ENCODE results near the gene CFAP20DC. TPM values are rescaled to one million over a fixed set of nuclear protein-coding genes. Genes with fewer than 3 reads are reported as not detected.

The CFAP20DC gene
- total and polyA plus RNA-seq, 8 donors = 1.2 to 7.7 (median 5.4) TPM

DNA sequence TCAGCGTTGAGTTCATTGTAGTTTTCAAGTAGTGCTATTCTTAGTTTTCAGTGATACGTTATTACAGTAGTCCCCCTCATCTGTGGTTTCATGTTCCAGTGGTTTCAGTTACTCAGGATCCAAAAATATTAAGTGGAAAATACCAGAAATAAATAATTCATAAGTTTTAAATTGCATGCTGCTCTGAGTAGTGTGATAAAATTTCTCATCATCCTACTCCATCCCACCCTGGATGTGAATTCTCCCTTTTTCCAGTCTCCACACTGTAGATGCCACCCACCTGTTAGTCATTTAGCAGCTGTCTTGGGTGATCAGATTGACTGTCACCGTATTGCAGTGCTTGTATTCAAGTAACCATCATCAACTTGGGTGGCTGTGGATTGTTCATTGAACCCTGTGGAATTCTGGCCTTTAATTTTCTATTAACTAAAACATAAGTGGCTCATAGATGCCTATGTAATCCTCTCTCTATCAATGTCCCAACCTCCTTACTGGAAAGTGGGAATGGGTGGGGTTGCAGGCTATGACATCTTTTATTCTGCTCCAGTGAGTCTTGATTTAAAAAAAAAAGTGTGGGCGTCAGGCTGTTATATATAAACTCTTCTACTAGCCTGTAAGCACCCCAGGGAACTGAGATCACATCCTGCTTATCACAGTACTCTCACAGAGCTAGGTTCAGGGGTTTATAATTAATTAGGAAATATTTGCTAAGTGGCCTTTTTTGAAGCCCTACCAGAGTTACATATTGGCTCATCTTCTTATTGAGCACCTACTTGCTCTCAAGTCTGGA lies 97.5 kb downstream of the CFAP20DC start:
- Histone ChIP-seq H3K9me3 (no peaks in the 10 kb centered on the region), H3K36me3 (no peaks in the 10 kb centered on the region), H3K4me1 (no peaks in the 10 kb centered on the region), H3K4me3 (no peak overlapping the region), H3K27me3 (no peaks in the 10 kb centered on the region), H3K27ac (no peak overlapping the region)
- ATAC-seq = no peak
- intact Hi-C loops (cut with DNase I) = no loop called here
- TF ChIP-seq, protein P1, sequence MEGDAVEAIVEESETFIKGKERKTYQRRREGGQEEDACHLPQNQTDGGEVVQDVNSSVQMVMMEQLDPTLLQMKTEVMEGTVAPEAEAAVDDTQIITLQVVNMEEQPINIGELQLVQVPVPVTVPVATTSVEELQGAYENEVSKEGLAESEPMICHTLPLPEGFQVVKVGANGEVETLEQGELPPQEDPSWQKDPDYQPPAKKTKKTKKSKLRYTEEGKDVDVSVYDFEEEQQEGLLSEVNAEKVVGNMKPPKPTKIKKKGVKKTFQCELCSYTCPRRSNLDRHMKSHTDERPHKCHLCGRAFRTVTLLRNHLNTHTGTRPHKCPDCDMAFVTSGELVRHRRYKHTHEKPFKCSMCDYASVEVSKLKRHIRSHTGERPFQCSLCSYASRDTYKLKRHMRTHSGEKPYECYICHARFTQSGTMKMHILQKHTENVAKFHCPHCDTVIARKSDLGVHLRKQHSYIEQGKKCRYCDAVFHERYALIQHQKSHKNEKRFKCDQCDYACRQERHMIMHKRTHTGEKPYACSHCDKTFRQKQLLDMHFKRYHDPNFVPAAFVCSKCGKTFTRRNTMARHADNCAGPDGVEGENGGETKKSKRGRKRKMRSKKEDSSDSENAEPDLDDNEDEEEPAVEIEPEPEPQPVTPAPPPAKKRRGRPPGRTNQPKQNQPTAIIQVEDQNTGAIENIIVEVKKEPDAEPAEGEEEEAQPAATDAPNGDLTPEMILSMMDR (IDR thresholded peaks at IDR 0.05) = no peak
- DNase-seq = no peak

DNA sequence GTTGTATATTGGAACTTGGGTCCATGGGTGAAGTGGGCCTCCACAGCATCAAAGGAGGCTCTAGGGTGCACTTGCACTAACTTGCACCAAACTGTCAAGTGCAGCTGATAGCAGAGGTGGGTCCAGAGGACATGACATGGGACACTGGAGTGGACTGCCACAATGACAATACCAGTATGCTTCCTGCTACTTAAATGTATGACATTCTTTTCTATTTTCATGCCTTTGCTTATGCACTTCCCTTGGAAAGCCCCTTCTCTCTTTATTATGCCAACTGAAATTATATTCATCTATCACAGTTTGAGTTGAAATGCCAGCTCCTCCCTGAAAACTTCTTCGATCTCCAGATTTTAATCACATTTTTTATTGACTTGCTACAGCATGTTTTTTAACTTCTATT lies 101.8 kb downstream of the CFAP20DC start:
- H3K27me3 ChIP-seq = no peaks in the 10 kb centered on the region
- H3K4me1 ChIP-seq = no peaks in the 10 kb centered on the region
- intact Hi-C loops (cut with DNase I) = no loop called here
- TF ChIP-seq, protein P1 (IDR thresholded peaks at IDR 0.05) = no peak
- no peak overlapping the region for H3K4me3 ChIP-seq
- ATAC-seq (no peak), DNase-seq (no peak)
- no peak overlapping the region for H3K27ac ChIP-seq
- H3K36me3 ChIP-seq = no peaks in the 10 kb centered on the region
- H3K9me3 ChIP-seq = peaks cover 0 to 2% of the 10 kb centered on the region in 2 donors

DNA sequence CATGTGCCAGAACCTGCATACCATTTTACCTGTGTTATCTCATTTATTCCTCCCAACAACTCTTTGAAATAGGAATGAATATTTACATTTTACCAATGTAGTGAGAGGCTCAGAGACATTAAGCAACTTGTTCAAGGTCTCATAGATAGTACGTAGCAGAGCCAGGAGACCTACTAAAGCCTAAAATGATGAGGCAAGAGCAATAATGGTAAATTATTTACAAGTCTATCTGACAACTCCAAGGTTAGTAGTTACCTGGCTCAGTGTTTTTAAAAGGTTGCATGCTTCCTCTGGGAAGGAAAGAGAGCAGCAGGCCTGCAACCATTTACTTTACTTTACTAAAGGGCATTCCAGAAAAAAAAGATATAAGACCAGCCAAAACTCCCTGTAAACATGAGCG lies 103.0 kb downstream of the CFAP20DC start:
- Histone ChIP-seq H3K9me3 (peaks cover 0 to 4% of the 10 kb centered on the region in 2 donors), H3K36me3 (no peaks in the 10 kb centered on the region), H3K27me3 (no peaks in the 10 kb centered on the region), H3K27ac (no peak overlapping the region), H3K4me1 (no peaks in the 10 kb centered on the region), H3K4me3 (no peak overlapping the region)
- intact Hi-C loops (cut with DNase I) = no loop called here
- DNase-seq = no peak
- ATAC-seq = no peak
- TF ChIP-seq, protein P1 (IDR thresholded peaks at IDR 0.05) = no peak

DNA sequence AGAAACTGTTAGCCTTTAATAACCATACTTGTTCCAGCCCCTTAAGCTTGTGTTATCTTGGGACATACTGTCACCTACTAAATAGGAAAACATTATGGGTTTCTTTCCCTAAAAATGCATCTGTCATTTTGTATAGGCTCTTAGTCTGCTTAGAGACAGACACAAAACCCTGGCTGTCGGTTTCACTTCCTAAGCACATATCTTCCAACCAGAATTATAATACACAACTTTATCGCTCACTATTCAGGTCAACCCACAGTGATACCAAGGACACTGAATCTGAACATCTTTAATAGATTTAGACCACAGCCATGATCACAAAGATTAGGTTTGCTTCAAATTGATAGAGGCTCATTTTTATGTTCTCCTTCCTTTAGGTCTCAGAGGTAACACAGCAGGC lies 111.8 kb downstream of the CFAP20DC start:
- Histone ChIP-seq H3K36me3 (no peaks in the 10 kb centered on the region), H3K4me1 (no peaks in the 10 kb centered on the region), H3K4me3 (no peak overlapping the region), H3K9me3 (peaks cover 0 to 3% of the 10 kb centered on the region in 2 donors), H3K27ac (no peak overlapping the region), H3K27me3 (no peaks in the 10 kb centered on the region)
- ATAC-seq (no peak), DNase-seq (no peak)
- intact Hi-C loops (cut with DNase I) = no loop called here
- TF ChIP-seq, protein P1 (IDR thresholded peaks at IDR 0.05) = no peak

DNA sequence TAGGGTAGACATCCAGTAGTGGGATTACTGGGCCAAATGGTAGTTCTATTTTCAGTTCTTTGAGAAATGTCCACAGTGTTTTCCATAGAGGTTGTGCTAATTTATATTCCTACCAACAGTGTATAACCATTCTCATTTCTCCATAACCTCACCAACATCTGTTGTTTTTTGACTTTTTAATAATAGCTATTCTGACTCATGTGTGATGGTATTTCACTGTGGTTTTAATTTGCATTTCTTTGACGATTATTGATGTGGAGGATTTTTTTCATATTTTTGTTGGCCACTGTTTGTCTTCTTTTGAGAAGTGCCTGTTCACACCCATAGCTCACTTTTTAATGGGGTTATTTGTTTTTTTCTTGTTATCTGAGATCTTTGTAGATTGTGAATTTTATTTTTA lies 125.2 kb downstream of the CFAP20DC start:
- DNase-seq (no peak), ATAC-seq (no peak)
- H3K4me1 ChIP-seq = no peaks in the 10 kb centered on the region
- no peaks in the 10 kb centered on the region for H3K27me3 ChIP-seq
- intact Hi-C loops (cut with DNase I) = no loop called here
- H3K36me3 ChIP-seq = no peaks in the 10 kb centered on the region
- no peak overlapping the region for H3K4me3 ChIP-seq
- TF ChIP-seq, protein P1 (IDR thresholded peaks at IDR 0.05) = no peak
- peaks cover 0 to 6% of the 10 kb centered on the region in 2 donors for H3K9me3 ChIP-seq
- H3K27ac ChIP-seq = no peak overlapping the region

Data from left lung (tissue), 10 donors.